ENCODE measurements around the gene MYOG.

The MYOG gene

DNA sequence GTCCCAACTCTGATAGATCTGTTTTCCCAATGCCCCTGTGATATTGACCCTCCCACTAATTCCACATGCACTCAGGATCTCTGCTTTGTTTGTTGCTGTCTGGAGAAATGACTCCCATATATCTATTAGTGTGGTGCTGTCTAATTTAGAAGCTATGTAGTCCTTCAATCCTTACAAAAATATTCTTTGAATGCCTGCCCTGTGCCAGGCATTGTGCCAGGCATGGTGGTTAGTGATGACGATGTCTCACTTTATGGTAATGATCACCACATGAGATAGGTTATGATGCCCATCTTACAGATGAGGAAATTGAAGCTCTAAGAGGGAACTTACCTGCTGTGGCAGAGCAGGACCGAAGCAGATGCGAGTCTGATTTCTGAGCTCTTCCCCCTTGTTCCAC lies 12.9 kb downstream of the MYOG start:
- H3K4me2 ChIP-seq (ENCODE audit: low read length): no peak overlapping the region
- no peak overlapping the region for H3K27ac ChIP-seq (ENCODE audit: low read depth, low read length, poor library complexity, severe bottlenecking)
- no peaks in the 10 kb centered on the region for H3K36me3 ChIP-seq (ENCODE audit: insufficient read depth, low read length)
- no peaks in the 10 kb centered on the region for H4K20me1 ChIP-seq (ENCODE audit: insufficient read depth, low read length)
- no peaks in the 10 kb centered on the region for H3K9me2 ChIP-seq (ENCODE audit: low read depth, low read length)
- H3K79me2 ChIP-seq (ENCODE audit: insufficient read depth, low read length): no peaks in the 10 kb centered on the region
- H3K4me3 ChIP-seq (ENCODE audit: low read depth, low read length, poor library complexity, severe bottlenecking): no peak overlapping the region
- TF ChIP-seq, protein P1, sequence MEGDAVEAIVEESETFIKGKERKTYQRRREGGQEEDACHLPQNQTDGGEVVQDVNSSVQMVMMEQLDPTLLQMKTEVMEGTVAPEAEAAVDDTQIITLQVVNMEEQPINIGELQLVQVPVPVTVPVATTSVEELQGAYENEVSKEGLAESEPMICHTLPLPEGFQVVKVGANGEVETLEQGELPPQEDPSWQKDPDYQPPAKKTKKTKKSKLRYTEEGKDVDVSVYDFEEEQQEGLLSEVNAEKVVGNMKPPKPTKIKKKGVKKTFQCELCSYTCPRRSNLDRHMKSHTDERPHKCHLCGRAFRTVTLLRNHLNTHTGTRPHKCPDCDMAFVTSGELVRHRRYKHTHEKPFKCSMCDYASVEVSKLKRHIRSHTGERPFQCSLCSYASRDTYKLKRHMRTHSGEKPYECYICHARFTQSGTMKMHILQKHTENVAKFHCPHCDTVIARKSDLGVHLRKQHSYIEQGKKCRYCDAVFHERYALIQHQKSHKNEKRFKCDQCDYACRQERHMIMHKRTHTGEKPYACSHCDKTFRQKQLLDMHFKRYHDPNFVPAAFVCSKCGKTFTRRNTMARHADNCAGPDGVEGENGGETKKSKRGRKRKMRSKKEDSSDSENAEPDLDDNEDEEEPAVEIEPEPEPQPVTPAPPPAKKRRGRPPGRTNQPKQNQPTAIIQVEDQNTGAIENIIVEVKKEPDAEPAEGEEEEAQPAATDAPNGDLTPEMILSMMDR (IDR thresholded peaks at IDR 0.05; ENCODE audit: low read length): no peak
- no peak for TF ChIP-seq EZH2 (IDR thresholded peaks at IDR 0.05; ENCODE audit: borderline replicate concordance, low read length)
- H2AFZ ChIP-seq (ENCODE audit: low read length): no peak overlapping the region
- no peaks in the 10 kb centered on the region for H3K4me1 ChIP-seq (ENCODE audit: insufficient read depth, low read length, severe bottlenecking)
- no peaks in the 10 kb centered on the region for H3F3A ChIP-seq (ENCODE audit: insufficient read depth, low read length)
- H3K9ac ChIP-seq (ENCODE audit: low read length): no peak overlapping the region
- H3K9me3 ChIP-seq (ENCODE audit: low read length): no peaks in the 10 kb centered on the region
- 0 out of 2 replicates have a peak, but pooled peaks cover under 1% of the 10 kb centered on the region for H3K27me3 ChIP-seq (ENCODE audit: insufficient read depth, low read length)

DNA sequence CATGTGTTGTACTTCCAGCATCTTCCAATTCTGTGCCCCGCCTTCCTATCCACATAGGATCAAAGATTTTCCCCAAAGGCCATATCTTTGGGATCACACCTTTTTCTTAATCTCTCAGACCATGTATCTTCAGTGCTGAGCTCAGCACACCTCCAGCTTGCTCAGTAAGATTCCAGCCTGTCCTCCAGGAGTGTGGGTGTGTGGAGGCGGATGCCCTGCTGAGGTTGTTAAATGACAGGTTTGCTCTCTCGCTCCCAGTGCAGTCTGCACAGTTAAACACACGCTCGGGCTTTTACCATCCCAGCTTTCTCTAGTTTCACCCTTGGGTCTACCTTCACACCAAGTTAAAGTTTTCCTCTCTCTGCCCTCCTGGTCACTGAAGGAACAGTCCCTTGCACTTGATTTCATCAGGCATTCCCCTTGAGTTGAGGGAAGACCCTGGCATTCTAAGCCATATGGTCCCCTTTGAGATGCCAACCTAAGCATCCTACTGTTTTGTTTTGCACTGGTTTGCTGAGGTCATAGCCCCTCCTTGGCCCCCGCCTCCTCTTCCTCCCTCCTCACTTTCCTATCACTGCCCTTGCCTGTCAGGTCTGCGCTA lies 13.7 kb downstream of the MYOG start:
- Histone ChIP-seq H3K79me2 (ENCODE audit: insufficient read depth, low read length) (no peaks in the 10 kb centered on the region), H3K4me2 (ENCODE audit: low read length) (no peak overlapping the region), H3K4me3 (ENCODE audit: low read depth, low read length, poor library complexity, severe bottlenecking) (no peak overlapping the region), H4K20me1 (ENCODE audit: insufficient read depth, low read length) (no peaks in the 10 kb centered on the region), H3K9ac (ENCODE audit: low read length) (no peak overlapping the region), H3K9me2 (ENCODE audit: low read depth, low read length) (no peaks in the 10 kb centered on the region), H3K9me3 (ENCODE audit: low read length) (no peaks in the 10 kb centered on the region), H3K36me3 (ENCODE audit: insufficient read depth, low read length) (no peaks in the 10 kb centered on the region), H3K4me1 (ENCODE audit: insufficient read depth, low read length, severe bottlenecking) (no peaks in the 10 kb centered on the region), H3K27ac (ENCODE audit: low read depth, low read length, poor library complexity, severe bottlenecking) (no peak overlapping the region), H3K27me3 (ENCODE audit: insufficient read depth, low read length) (0 out of 2 replicates have a peak, but pooled peaks cover 6% of the 10 kb centered on the region), H3F3A (ENCODE audit: insufficient read depth, low read length) (no peaks in the 10 kb centered on the region), H2AFZ (ENCODE audit: low read length) (no peak overlapping the region)
- TF ChIP-seq, protein P1 (IDR thresholded peaks at IDR 0.05; ENCODE audit: low read length): no peak
- TF ChIP-seq EZH2 (IDR thresholded peaks at IDR 0.05; ENCODE audit: borderline replicate concordance, low read length): no peak

DNA sequence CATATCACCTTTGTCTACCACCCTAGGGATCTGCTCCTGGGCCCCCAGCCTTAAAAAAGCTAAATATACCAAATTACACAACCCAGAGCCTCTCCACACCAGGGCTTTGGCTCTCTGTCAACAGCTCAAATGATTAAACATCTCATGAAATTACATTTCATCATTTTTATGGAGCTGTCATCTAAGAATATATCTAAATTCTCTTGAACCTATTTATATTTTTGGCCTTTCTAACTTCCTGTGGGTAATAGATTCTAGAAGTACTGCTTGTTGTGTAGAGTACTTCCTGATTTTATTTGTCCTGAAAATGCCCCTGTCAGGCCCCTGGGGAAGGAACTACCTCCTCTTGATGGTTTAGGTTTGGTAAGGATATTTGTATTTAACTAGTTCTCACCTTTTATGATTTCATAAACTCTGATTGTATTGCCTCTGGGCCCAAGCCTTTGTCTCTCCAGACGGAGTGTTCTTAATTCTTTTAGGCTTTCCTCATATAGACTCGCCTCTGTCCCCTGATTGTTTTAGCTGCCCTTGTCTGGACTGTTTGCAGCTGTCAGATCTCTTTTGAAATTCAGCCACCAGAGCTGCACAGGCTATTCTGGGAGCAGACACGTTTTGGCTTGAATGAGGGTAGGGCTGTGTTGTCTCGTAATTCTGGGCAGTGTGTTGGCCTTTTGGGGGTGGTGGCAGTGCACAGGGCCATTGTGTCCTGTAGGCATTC lies 16.6 kb downstream of the MYOG start:
- Histone ChIP-seq H3K4me2 (ENCODE audit: low read length) (no peak overlapping the region), H3K4me1 (ENCODE audit: insufficient read depth, low read length, severe bottlenecking) (no peaks in the 10 kb centered on the region), H4K20me1 (ENCODE audit: insufficient read depth, low read length) (no peaks in the 10 kb centered on the region), H3K9me2 (ENCODE audit: low read depth, low read length) (no peaks in the 10 kb centered on the region), H3F3A (ENCODE audit: insufficient read depth, low read length) (no peaks in the 10 kb centered on the region), H3K27me3 (ENCODE audit: insufficient read depth, low read length) (0 out of 2 replicates have a peak, but pooled peaks cover 6% of the 10 kb centered on the region), H2AFZ (ENCODE audit: low read length) (no peak overlapping the region), H3K36me3 (ENCODE audit: insufficient read depth, low read length) (no peaks in the 10 kb centered on the region), H3K9ac (ENCODE audit: low read length) (no peak overlapping the region), H3K27ac (ENCODE audit: low read depth, low read length, poor library complexity, severe bottlenecking) (no peak overlapping the region), H3K4me3 (ENCODE audit: low read depth, low read length, poor library complexity, severe bottlenecking) (no peak overlapping the region), H3K9me3 (ENCODE audit: low read length) (no peaks in the 10 kb centered on the region), H3K79me2 (ENCODE audit: insufficient read depth, low read length) (no peaks in the 10 kb centered on the region)
- TF ChIP-seq EZH2 (IDR thresholded peaks at IDR 0.05; ENCODE audit: borderline replicate concordance, low read length): no peak
- TF ChIP-seq, protein P1 (IDR thresholded peaks at IDR 0.05; ENCODE audit: low read length): no peak
